Activated naive CD4-positive, alpha-beta T cell treated with anti-CD3 and anti-CD28 coated beads, Interleukin-2, amount 50 U/mL, for 24 hours (primary cell): Measurements from ENCODE around the gene EXOC2.
"Not testable (repeated sequence)": the region's sequence is repeated elsewhere in the genome, so short reads cannot be mapped to it uniquely, and the experiment has no call there.

ENCODE experiments used
- H3K27ac Mint-ChIP-seq: one replicate; pipeline ENCODE4 v1.8.0; 2021; ENCODE audit warnings: mild to moderate bottlenecking, mixed read lengths
- H3K27me3 Mint-ChIP-seq: one replicate; pipeline ENCODE4 v1.8.0; 2021; ENCODE audit warnings: mixed read lengths
- H3K36me3 Mint-ChIP-seq: one replicate; pipeline ENCODE4 v1.8.0; 2021; ENCODE audit warnings: mixed read lengths
- H3K4me1 Mint-ChIP-seq: one replicate; pipeline ENCODE4 v1.8.0; 2021; ENCODE audit warnings: mixed read lengths
- H3K4me3 Mint-ChIP-seq: one replicate; pipeline ENCODE4 v1.8.0; 2021; ENCODE audit warnings: mild to moderate bottlenecking, mixed read lengths
- H3K9me3 Mint-ChIP-seq: one replicate; pipeline ENCODE4 v1.8.0; 2021; ENCODE audit warnings: mixed read lengths

Gene EXOC2

GRCh38 chr6:700490-700889 lies 7.6 kb upstream of the EXOC2 start:
- H3K36me3 Mint-ChIP-seq, result no peaks in the 10 kb centered on the region
- no peaks in the 10 kb centered on the region for H3K9me3 Mint-ChIP-seq
- no peak overlapping the region for H3K27ac Mint-ChIP-seq
- H3K4me3 Mint-ChIP-seq, result no peak overlapping the region
- no peaks in the 10 kb centered on the region for H3K4me1 Mint-ChIP-seq
- H3K27me3 Mint-ChIP-seq, result no peaks in the 10 kb centered on the region

GRCh38 chr6:699319-699718 lies 6.4 kb upstream of the EXOC2 start:
- Mint-ChIP-seq H3K27me3 (no peaks in the 10 kb centered on the region), H3K27ac (no peak overlapping the region), H3K9me3 (no peaks in the 10 kb centered on the region), H3K4me1 (no peaks in the 10 kb centered on the region), H3K4me3 (no peak overlapping the region), H3K36me3 (no peaks in the 10 kb centered on the region)

- H3K4me1 Mint-ChIP-seq, result peaks cover 24% of the 10 kb centered on the region
- not testable (repeated sequence) for H3K27me3 Mint-ChIP-seq, H3K27ac Mint-ChIP-seq, H3K4me3 Mint-ChIP-seq, H3K9me3 Mint-ChIP-seq, H3K36me3 Mint-ChIP-seq
Observed at GRCh38 chr6:694431-695126, 1.6 kb upstream of the EXOC2 start.

GRCh38 chr6:693723-694009 lies 727 bp upstream of the EXOC2 start:
- Mint-ChIP-seq H3K4me3 (peak overlapping the region; percentile 97), H3K36me3 (peaks cover 5% of the 10 kb centered on the region), H3K9me3 (no peaks in the 10 kb centered on the region), H3K27me3 (no peaks in the 10 kb centered on the region), H3K27ac (peak overlapping the region; percentile 41), H3K4me1 (peaks cover 24% of the 10 kb centered on the region)

- Mint-ChIP-seq H3K36me3 (peaks cover 5% of the 10 kb centered on the region), H3K4me3 (peak overlapping the region; percentile 97), H3K27me3 (no peaks in the 10 kb centered on the region), H3K27ac (peak overlapping the region; percentile 69), H3K9me3 (no peaks in the 10 kb centered on the region), H3K4me1 (peaks cover 24% of the 10 kb centered on the region)
Observed at GRCh38 chr6:692356-692851, 535 bp downstream of the EXOC2 start.

- Mint-ChIP-seq H3K36me3 (peaks cover 10% of the 10 kb centered on the region), H3K9me3 (no peaks in the 10 kb centered on the region), H3K4me3 (no peak overlapping the region), H3K27me3 (no peaks in the 10 kb centered on the region), H3K4me1 (peaks cover 37% of the 10 kb centered on the region), H3K27ac (no peak overlapping the region)
Observed at GRCh38 chr6:689223-689622, 3.7 kb downstream of the EXOC2 start.

- H3K27ac Mint-ChIP-seq, result no peak overlapping the region
- H3K4me3 Mint-ChIP-seq, result no peak overlapping the region
- peaks cover 43% of the 10 kb centered on the region for H3K4me1 Mint-ChIP-seq
- no peaks in the 10 kb centered on the region for H3K9me3 Mint-ChIP-seq
- peaks cover 12% of the 10 kb centered on the region for H3K36me3 Mint-ChIP-seq
- no peaks in the 10 kb centered on the region for H3K27me3 Mint-ChIP-seq
Observed at GRCh38 chr6:686497-686896, 6.4 kb downstream of the EXOC2 start.

- no peaks in the 10 kb centered on the region for H3K9me3 Mint-ChIP-seq
- peaks cover 10% of the 10 kb centered on the region for H3K36me3 Mint-ChIP-seq
- peak overlapping the region; percentile 85 for H3K27ac Mint-ChIP-seq
- H3K27me3 Mint-ChIP-seq, result no peaks in the 10 kb centered on the region
- peak overlapping the region; percentile 57 for H3K4me3 Mint-ChIP-seq
- peaks cover 43% of the 10 kb centered on the region for H3K4me1 Mint-ChIP-seq
Observed at GRCh38 chr6:684831-685636, 7.9 kb downstream of the EXOC2 start.

GRCh38 chr6:683742-684440 lies 9.0 kb downstream of the EXOC2 start:
- peak overlapping the region; percentile 30 for H3K4me3 Mint-ChIP-seq
- H3K27me3 Mint-ChIP-seq, result no peaks in the 10 kb centered on the region
- peaks cover 51% of the 10 kb centered on the region for H3K4me1 Mint-ChIP-seq
- peak overlapping the region; percentile 38 for H3K27ac Mint-ChIP-seq
- peaks cover 8% of the 10 kb centered on the region for H3K36me3 Mint-ChIP-seq
- no peaks in the 10 kb centered on the region for H3K9me3 Mint-ChIP-seq

- no peak overlapping the region for H3K27ac Mint-ChIP-seq
- H3K9me3 Mint-ChIP-seq, result no peaks in the 10 kb centered on the region
- H3K36me3 Mint-ChIP-seq, result peaks cover 11% of the 10 kb centered on the region
- H3K4me3 Mint-ChIP-seq, result no peak overlapping the region
- no peaks in the 10 kb centered on the region for H3K27me3 Mint-ChIP-seq
- peaks cover 59% of the 10 kb centered on the region for H3K4me1 Mint-ChIP-seq
Observed at GRCh38 chr6:680666-681340, 12.1 kb downstream of the EXOC2 start.

GRCh38 chr6:680251-680650 lies 12.7 kb downstream of the EXOC2 start:
- Mint-ChIP-seq H3K4me1 (peaks cover 55% of the 10 kb centered on the region), H3K4me3 (no peak overlapping the region), H3K36me3 (peaks cover 7% of the 10 kb centered on the region), H3K27me3 (no peaks in the 10 kb centered on the region), H3K9me3 (no peaks in the 10 kb centered on the region), H3K27ac (no peak overlapping the region)

- Mint-ChIP-seq H3K4me1 (peaks cover 57% of the 10 kb centered on the region), H3K27ac (no peak overlapping the region), H3K36me3 (peaks cover 7% of the 10 kb centered on the region), H3K27me3 (no peaks in the 10 kb centered on the region), H3K4me3 (no peak overlapping the region), H3K9me3 (no peaks in the 10 kb centered on the region)
Observed at GRCh38 chr6:679282-679681, 13.7 kb downstream of the EXOC2 start.

GRCh38 chr6:678520-678919 lies 14.4 kb downstream of the EXOC2 start:
- peaks cover 49% of the 10 kb centered on the region for H3K4me1 Mint-ChIP-seq

GRCh38 chr6:677919-678318 lies 15.0 kb downstream of the EXOC2 start:
- H3K27me3 Mint-ChIP-seq, result no peaks in the 10 kb centered on the region
- H3K9me3 Mint-ChIP-seq, result no peaks in the 10 kb centered on the region
- H3K27ac Mint-ChIP-seq, result no peak overlapping the region
- H3K36me3 Mint-ChIP-seq, result peaks cover 7% of the 10 kb centered on the region
- H3K4me3 Mint-ChIP-seq, result no peak overlapping the region
- peaks cover 43% of the 10 kb centered on the region for H3K4me1 Mint-ChIP-seq

More at GRCh38 chr6:678520-678919, 14.4 kb downstream of the EXOC2 start:
- H3K4me3 Mint-ChIP-seq, result no peak overlapping the region
- peaks cover 7% of the 10 kb centered on the region for H3K36me3 Mint-ChIP-seq
- H3K27me3 Mint-ChIP-seq, result no peaks in the 10 kb centered on the region
- no peak overlapping the region for H3K27ac Mint-ChIP-seq
- H3K9me3 Mint-ChIP-seq, result no peaks in the 10 kb centered on the region

- Mint-ChIP-seq H3K27ac (peak overlapping the region; percentile 2), H3K4me1 (peaks cover 34% of the 10 kb centered on the region), H3K27me3 (no peaks in the 10 kb centered on the region), H3K36me3 (peaks cover 13% of the 10 kb centered on the region), H3K4me3 (peak overlapping the region; percentile 11), H3K9me3 (peaks cover 8% of the 10 kb centered on the region)
Observed at GRCh38 chr6:674956-675355, 18.0 kb downstream of the EXOC2 start.
